Activated CD4-positive, alpha-beta T cell treated with anti-CD3 and anti-CD28 coated beads, Interleukin-2, amount 50 U/mL, for 1 hour (primary cell): Measurements from ENCODE around the gene FRYL.
"Not testable (repeated sequence)": the region's sequence is repeated elsewhere in the genome, so short reads cannot be mapped to it uniquely, and the experiment has no call there.

Experiments used
- DNase-seq: peaks from one replicate; pipeline ENCODE4 v3.0.0-alpha.2; 2020

FRYL gene

DNA sequence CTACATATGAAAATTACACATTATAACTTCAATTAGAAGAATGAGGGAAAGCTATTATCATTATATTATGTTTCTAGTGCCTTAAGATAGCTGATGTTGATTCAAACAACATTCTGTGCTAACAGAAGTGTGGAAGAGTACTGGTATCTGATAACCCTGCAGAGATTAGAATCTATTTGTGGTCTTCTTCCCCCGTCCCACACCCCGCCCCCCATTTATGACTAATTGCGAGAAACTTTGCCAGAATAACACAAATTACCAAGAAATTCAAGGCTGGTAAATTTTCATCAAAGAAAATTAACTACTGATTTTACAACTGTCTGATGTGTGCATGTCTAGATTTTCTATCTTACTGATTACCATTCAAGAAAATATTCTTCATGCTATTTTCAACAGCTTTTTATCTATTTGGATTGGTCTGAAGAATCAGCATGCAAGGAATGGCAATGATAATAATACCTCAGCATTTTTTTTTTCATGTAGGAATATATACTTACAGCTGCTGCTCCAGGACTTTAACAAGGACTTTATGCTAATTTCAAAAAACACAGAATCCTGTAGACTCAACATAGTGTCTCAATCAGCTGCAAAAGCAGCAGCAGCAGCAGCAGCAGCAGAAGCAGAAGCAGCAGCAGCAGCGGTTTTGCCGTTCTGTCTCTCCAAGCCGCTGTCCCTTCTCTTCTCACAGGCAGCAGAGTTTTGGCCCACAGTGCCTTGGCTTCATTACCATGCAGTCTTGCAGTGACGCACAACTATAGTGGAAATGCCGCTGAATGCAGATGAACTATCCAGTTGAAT is 126.7 kb downstream of the FRYL start:
- DNase-seq: peak; percentile 24

DNA sequence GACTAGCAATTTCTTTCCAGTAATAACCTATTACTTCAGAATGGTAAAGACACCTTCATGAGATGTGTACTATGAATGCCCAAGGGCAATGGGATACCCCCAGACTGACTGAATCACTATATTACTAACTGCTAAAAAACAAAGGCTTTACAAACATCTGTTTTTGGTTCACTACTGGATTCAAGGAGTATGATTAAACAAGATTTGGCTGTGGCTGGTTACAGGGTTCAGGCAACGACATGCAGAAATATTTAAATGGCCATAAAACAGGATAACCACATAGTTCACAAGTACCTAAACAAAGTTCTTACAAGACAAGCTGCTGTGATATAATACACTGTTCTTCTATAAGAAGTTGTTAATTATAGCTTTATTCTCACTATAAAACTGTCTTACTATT is 128.2 kb downstream of the FRYL start:
- no peak for DNase-seq

DNA sequence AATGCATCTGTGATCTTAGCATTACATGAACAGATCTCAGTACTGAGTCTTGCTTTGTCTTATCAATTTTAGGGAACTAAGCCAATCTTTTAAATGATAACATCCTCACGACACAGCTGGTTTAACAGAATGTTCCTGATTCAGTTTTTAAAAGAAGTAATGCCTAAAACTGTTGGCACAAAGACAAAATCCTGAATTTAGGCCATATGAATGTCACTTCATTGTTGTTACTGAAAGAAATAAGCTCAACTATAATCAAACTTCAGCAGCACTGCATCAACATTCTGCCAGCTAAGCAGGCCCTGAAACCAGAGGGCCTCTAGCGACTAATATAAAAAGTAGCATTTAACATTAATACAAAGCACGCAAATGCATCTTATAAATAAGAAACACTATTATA is 130.6 kb downstream of the FRYL start:
- DNase-seq: no peak

DNA sequence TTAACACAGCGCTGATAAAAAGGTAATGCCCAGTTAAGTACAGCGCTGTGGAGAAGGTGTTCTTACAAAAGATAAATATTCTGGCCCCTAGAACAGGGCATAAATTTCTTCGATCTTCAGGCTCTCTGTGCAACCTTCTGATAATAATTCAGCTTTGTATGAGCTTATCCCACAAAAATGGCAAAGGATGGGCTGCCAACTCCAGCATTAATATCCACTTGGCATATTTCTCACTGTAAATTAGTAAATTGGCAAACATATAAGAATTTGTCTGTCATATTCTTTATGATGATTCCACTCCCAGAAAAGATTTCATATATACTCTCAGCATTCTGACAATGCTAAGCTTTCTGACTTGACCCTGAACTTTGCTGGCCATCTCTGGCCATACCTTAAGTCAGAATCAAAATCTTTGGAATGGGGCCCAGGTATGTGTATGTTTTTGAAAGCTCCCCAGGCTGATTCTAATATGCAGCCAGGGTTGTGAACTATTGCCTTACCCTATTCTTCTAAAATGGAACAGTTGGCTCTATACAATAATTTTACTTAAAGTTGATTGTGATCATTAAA is 134.8 kb downstream of the FRYL start:
- no peak for DNase-seq

DNA sequence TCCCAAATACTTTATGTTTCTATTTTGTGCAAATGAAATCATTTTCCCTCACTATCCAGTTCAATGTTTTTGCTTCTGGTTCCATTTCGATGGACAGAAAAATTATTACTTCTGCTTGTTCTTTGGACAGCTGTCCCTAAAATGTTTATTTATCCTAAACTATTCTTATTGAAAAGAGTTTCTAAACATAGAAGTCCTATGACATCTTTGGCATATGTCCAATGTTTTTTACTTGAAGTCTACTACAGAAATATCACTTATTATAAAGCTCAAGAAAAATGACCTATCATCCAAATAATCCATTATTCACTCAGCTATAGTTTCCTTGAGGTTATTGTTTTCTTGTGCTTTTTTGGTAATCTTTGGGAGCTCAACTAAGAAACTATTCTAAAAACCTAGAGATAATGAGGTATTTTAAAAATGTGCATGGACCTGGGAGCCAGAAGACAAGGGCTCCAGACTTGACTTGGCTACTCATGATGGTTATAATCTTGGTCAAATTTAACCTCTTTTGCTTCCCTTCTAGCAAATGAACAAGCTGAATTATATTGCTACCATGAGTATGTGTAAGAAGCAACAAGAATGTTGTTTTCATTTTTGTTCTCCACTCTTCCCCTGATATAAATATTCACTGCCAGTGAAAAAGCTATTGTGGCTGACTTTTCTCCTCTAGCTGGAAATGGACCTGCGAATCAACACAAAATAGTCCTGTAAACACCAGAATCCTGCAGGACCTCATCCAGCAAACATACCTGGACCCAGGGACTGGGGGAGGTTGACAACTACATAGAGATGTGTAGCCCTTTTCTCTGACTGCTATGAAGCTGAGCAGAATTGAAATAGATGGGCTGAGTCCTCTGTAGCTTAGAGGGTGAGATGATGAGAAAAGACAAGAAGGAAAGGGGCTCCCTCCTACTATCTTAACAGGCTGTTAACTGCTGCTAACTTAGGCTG is 137.4 kb downstream of the FRYL start:
- DNase-seq: no peak

DNA sequence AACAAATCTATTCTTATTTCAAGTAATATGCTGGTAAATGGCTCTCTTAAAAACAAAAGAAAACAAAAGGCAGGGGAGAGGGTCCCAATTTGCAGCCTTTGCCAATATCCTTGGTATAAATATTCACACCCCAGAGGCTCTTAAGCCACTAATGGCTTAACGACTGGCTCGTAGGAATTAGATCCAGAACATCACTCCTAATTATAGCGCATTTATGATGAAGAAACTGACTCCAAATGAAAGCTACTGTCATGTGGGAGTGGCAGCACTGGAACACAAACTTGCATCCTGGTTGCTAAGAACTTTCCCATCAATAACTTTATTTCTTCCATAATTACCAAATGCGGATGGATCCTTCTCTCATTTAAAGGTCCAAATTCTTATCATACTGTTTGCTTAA is 138.7 kb downstream of the FRYL start:
- no peak for DNase-seq

GRCh38 chr4:48640699-48641098 is 139.4 kb downstream of the FRYL start:
- DNase-seq: no peak

GRCh38 chr4:48640225-48640624 is 139.9 kb downstream of the FRYL start:
- no peak for DNase-seq

DNA sequence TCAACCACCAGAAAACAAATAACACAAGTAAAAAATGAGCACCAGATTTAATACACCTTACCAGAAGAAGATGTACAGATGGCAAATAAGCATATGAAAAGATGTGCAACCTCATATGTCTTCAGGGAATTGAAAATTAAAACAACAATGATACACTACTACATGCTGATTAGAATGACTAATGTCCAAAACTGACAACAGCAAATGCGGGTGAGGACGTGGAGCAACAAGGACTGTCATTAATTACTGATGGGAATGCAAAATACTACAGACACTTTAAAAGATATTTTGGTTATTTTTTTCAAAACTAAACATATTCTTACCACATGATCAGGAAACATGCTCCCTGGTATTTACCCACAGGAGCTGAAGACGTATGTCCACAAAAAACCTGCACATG is 140.3 kb downstream of the FRYL start:
- DNase-seq: no peak

DNA sequence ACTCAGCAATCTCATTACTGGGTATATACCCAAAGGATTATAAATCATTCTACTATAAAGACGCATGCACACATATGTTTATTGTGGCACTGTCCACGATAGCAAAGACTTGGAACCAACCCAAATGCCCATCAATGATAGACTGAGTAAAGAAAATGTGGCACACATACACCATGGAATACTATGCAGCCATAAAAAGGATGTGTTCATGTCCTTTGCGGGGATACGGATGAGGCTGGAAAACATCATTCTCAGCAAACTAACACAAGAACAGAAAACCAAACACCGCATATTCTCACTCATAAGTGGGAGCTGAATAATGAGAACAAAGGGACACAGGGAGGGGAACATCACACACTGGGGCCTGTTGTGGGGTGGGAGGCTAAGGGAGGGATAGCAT is 141.5 kb downstream of the FRYL start:
- not testable (repeated sequence) for DNase-seq

DNA sequence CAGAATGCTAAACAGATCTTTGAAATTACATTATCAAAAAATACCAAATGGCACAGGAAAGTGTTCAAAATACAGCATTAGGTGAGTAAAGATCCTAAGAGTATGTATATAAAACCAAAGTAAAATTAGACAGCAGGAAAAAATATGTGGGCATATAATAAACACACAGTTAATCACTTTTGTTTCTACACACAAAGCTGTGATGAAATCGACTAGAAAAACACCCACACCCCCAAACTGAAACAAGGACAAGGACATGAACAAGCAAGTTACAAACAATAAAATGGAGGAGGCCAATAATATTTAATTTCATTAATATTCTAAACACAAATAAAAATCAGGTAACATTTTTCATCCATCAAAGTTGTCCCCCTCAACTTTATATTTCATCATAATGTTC is 143.2 kb downstream of the FRYL start:
- DNase-seq: no peak

- DNase-seq: no peak
These were observed 144.1 kb downstream of the FRYL start for GRCh38 chr4:48635980-48636379.

DNA sequence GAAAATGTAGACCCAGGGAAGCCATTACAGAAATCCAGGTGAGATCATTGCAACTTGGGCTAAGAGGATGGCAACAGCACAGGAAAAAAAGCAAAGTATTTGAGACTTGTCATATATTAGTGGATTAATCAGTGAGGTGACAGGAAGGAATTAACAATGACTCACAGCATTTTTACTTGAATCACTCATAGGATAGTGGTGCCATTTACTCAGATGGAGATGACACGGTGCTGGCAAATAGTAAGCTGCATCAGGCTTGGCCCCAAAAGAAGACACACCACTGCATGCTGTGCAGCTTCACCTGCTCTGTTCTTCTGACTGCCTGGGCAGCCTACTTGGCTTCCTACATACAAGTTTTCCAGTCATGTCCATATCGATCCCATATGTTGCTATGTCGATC is 144.8 kb downstream of the FRYL start:
- DNase-seq: no peak

DNA sequence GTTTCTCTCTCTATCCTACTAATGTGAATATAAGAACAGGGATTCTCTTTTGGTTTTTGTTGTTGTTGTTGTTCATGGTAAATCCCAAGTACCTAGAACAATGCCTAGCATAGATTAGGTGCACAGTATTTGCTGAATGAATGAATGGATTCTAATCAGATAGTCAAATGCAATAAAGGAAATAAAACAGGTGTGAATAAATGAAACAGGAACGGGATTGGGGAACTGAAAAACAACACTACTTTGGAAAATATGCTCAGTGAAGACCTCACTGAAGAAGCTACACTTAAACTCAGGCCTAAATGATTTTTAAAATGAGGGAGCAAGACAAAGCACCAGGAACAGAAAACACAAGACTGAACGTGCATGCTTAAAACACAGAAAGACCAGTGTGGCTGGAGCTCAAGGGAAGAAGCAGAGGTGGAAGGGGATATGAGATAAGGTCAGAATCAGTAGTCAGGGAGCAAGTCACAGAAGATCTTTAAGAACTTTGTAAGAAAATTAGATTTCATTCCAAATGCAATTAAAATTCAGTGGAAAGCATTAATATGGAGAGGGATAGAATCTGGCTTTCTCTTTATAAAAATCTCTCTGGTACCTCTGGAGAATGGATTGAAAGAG is 145.3 kb downstream of the FRYL start:
- no peak for DNase-seq

DNA sequence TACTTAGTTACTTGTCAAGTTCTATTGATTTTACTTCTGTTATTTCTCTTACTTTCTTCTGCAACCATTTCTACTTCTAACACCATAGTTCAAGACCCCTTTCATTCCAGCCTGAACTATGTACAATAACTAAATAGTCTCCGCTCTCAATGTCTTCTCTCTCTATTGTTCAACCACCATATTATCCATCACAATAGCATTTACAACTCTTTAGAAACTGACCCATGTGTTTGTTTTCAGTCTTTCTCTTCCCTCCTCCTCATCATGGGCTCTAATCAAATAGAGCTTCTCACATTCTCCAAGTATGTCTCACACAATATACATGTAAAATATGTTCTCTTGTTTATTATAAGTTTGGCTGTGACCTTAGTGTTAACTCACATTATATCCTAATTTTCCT is 146.4 kb downstream of the FRYL start:
- no peak for DNase-seq

GRCh38 chr4:48629458-48629857 is 150.6 kb downstream of the FRYL start:
- DNase-seq: no peak

DNA sequence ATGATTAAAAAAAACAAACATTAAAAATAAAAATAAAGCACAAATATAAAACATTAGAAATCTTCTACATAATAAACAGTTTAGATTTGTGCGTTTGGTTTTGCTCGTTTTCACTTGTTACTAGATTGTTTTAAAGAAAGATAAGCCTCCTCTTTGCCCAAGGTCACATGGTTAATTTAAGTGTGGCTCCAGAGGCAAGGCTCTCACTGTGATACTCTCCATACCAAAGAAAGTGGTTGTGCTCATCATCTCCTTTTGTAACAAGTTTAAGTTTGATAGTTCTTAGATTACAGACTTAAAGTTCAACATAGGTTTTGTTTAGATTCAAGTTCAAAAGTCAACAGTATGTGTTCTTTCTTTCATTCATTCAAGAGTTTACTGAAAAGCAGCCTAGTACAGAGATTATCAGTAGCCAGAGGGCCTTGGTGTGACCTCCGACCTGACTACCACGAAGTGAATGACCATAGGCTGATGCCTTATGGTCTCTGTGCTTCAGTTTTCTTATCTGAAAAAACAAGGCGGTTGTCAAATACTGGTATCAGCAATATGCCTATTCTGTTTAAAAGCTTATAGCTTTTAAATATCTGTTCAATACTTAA is 156.8 kb downstream of the FRYL start:
- DNase-seq: no peak

DNA sequence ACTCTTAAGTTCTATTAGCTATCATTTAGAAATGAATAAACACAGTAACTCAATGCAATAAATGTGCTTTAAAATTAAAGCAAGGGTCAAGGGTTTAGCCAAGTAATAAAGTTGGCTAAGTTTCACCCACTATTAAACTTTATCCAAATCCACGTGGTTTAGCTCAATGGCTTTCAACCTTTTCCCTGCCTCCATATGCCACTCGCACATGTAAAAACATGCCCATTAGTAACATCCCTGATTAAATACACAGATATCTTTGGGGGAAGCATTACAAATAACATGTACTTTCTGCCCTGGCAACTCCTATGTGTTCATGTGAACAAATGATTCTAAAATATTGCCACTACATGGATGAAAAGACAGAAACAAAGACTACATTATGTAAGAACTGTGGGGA is 159.2 kb downstream of the FRYL start:
- no peak for DNase-seq

- DNase-seq: no peak
These were observed 160.0 kb downstream of the FRYL start for GRCh38 chr4:48620093-48620492.

DNA sequence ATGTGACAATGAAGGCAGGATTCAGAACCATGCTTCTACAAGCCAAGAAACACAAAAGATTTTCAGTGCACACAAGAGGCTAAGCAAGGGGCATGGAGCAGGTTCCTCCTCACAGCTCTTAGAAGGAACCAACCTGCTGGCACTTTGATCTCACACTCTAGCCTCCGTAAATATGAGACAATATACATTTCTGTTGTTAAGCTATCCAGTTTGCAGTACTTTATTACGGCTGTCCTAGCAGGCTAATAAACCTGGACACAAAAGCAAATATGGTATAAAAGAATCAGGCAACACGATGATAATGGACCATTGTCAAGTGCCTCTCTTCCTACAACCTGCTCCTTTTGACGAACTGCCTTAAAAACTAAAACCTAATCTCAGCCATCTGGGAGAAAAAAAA is 175.6 kb downstream of the FRYL start:
- no peak for DNase-seq

DNA sequence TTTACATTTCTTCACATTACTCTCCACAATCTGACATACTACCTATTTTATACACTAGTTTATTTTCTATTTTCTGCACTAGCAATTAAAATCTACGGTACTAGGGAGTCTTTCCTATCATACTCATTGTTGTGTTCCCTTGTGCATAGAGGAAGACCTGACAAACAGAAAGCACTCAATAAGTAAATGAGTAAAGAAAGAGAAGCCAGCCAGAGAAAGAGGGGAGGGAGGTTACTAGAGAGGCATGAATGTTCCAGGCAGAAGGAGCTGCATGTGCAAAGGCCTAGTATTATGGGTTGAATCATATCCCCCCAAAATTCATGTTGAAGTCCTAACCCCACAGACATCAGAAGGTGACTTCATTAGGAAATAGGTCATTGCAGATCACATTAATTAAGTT is 176.0 kb downstream of the FRYL start:
- DNase-seq: no peak

DNA sequence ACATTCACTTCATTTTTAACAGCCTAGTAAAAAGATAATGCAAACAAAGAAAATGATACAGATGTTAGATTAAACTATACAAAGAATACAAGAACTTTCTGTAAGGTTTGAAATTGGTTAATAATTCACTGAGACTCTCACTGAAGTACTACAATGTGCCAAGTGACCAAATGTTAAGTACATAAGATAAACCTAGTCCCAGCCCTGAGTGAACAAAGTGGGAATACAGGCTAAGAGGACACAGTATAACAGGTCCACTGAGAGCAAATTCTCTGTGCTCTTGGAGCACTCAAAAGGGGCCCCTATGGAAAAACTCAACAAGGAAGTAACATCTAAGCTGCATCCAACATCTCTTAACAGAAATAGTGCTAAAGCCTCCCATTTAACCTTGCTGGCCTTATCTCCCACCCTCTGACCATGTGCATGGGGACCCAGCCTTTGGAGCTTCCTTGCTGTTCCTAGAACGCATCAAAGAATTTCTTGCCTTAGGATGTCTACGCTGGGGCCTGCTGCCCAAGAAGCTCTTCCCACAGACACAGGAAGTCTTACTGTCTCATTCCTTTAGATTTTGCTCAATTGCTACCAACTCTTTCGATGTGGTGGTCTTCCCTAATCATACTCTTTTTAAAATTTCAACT is 176.6 kb downstream of the FRYL start:
- no peak for DNase-seq
